Activated naive CD4-positive, alpha-beta T cell treated with anti-CD3 and anti-CD28 coated beads for 36 hours (primary cell): ENCODE results near the gene KATNAL1. TPM values are rescaled to one million over a fixed set of nuclear protein-coding genes. Genes with fewer than 3 reads are reported as not detected.
A peak's percentile ranks its signal among the peaks of the same experiment; 100 is the strongest.

Source experiments
- CTCF ChIA-PET: fragments of 350-600 bp; sonication (Branson Sonifier 250); formaldehyde crosslinking; loops from one replicate; lab custom pipeline; 2021; ENCODE audit warnings: antibody characterized with exemption; lab: Charles Lee
- DNase-seq: peaks from one replicate; pipeline ENCODE4 v3.0.0-alpha.2; 2020
- H3K27ac Mint-ChIP-seq: one replicate; pipeline ENCODE4 v1.8.0; 2021; ENCODE audit warnings: mild to moderate bottlenecking, mixed read lengths
- H3K27me3 Mint-ChIP-seq: one replicate; pipeline ENCODE4 v1.8.0; 2021; ENCODE audit warnings: low read depth, mixed read lengths
- H3K36me3 Mint-ChIP-seq: one replicate; pipeline ENCODE4 v1.8.0; 2021; ENCODE audit warnings: low read depth, mixed read lengths
- H3K4me1 Mint-ChIP-seq: one replicate; pipeline ENCODE4 v1.8.0; 2021; ENCODE audit warnings: low read depth, mixed read lengths
- H3K4me3 Mint-ChIP-seq: one replicate; pipeline ENCODE4 v1.8.0; 2021; ENCODE audit warnings: mild to moderate bottlenecking, moderate library complexity, mixed read lengths
- H3K9me3 Mint-ChIP-seq: one replicate; pipeline ENCODE4 v1.8.0; 2021; ENCODE audit warnings: mixed read lengths
- intact Hi-C: fragments of 100-400 bp; cut with micrococcal nuclease; formaldehyde crosslinking; loops from one replicate; pipeline ENCODE4 v1.15.1; 2023
- total RNA-seq, 2 experiments: library from RNA; stranded (reverse); gene quantifications; one replicate each; pipeline ENCODE4 v1.2.3, GENCODE V29; 2021

The KATNAL1 gene
- total RNA-seq, 2 experiments from 2014 or later, result 8.0 to 8.3 TPM

GRCh38 chr13:30341815-30342570 lies 34.6 kb upstream of the KATNAL1 start:
- Mint-ChIP-seq H3K9me3 (no peaks in the 10 kb centered on the region), H3K4me1 (peaks cover 25% of the 10 kb centered on the region), H3K27ac (no peak overlapping the region), H3K27me3 (peaks cover 2% of the 10 kb centered on the region), H3K36me3 (no peaks in the 10 kb centered on the region), H3K4me3 (no peak overlapping the region)
- intact Hi-C loops, result no loop called here
- no peak for DNase-seq
- CTCF ChIA-PET, result interaction anchor here (0.6 to 1.7 kb wide), 4 partner anchors 9 to 209 kb away, joined by 3 to 7 read pairs (median 4); no protein-coding TSS in a partner anchor

- intact Hi-C loops, result no loop called here
- H3K9me3 Mint-ChIP-seq, result no peaks in the 10 kb centered on the region
- CTCF ChIA-PET, result interaction anchor here (0.7 to 1.5 kb wide), 4 partner anchors 12 to 209 kb away, joined by 3 to 7 read pairs (median 4); no protein-coding TSS in a partner anchor
- H3K36me3 Mint-ChIP-seq, result no peaks in the 10 kb centered on the region
- H3K27ac Mint-ChIP-seq, result no peak overlapping the region
- no peak overlapping the region for H3K4me3 Mint-ChIP-seq
- no peak for DNase-seq
- H3K27me3 Mint-ChIP-seq, result peaks cover 2% of the 10 kb centered on the region
- peaks cover 16% of the 10 kb centered on the region for H3K4me1 Mint-ChIP-seq
Measured at GRCh38 chr13:30340331-30341250, 33.2 kb upstream of the KATNAL1 start.

GRCh38 chr13:30339738-30340330 lies 32.5 kb upstream of the KATNAL1 start:
- H3K27ac Mint-ChIP-seq, result no peak overlapping the region
- no peaks in the 10 kb centered on the region for H3K36me3 Mint-ChIP-seq
- H3K9me3 Mint-ChIP-seq, result no peaks in the 10 kb centered on the region
- H3K4me1 Mint-ChIP-seq, result peaks cover 9% of the 10 kb centered on the region
- DNase-seq, result no peak
- intact Hi-C loops, result no loop called here
- CTCF ChIA-PET, result interaction anchor here (1.3 to 1.5 kb wide), 2 partner anchors 13 to 208 kb away, joined by 4 read pairs; no protein-coding TSS in a partner anchor
- peaks cover 2% of the 10 kb centered on the region for H3K27me3 Mint-ChIP-seq
- H3K4me3 Mint-ChIP-seq, result no peak overlapping the region

- no peaks in the 10 kb centered on the region for H3K36me3 Mint-ChIP-seq
- intact Hi-C loops, result no loop called here
- DNase-seq, result no peak
- CTCF ChIA-PET, result interaction anchor here (0.7 kb wide), 1 partner anchor 218 kb away, joined by 3 read pairs; no protein-coding TSS in a partner anchor
- H3K9me3 Mint-ChIP-seq, result no peaks in the 10 kb centered on the region
- peaks cover 8% of the 10 kb centered on the region for H3K4me1 Mint-ChIP-seq
- H3K27ac Mint-ChIP-seq, result no peak overlapping the region
- H3K4me3 Mint-ChIP-seq, result no peak overlapping the region
- peaks cover 2% of the 10 kb centered on the region for H3K27me3 Mint-ChIP-seq
Measured at GRCh38 chr13:30338952-30339351, 31.6 kb upstream of the KATNAL1 start.

- no peaks in the 10 kb centered on the region for H3K9me3 Mint-ChIP-seq
- intact Hi-C loops, result no loop called here
- peaks cover 6% of the 10 kb centered on the region for H3K4me1 Mint-ChIP-seq
- no peaks in the 10 kb centered on the region for H3K36me3 Mint-ChIP-seq
- CTCF ChIA-PET, result interaction anchor here (0.7 kb wide), 1 partner anchor 219 kb away, joined by 3 read pairs; no protein-coding TSS in a partner anchor
- no peak overlapping the region for H3K4me3 Mint-ChIP-seq
- no peak for DNase-seq
- H3K27me3 Mint-ChIP-seq, result no peaks in the 10 kb centered on the region
- no peak overlapping the region for H3K27ac Mint-ChIP-seq
Measured at GRCh38 chr13:30338331-30338851, 31.0 kb upstream of the KATNAL1 start.

GRCh38 chr13:30337061-30337610 lies 29.8 kb upstream of the KATNAL1 start:
- no peaks in the 10 kb centered on the region for H3K27me3 Mint-ChIP-seq
- H3K27ac Mint-ChIP-seq, result no peak overlapping the region
- CTCF ChIA-PET, result interaction anchor here (0.6 to 2.7 kb wide), 4 partner anchors 8 to 204 kb away, joined by 3 to 31 read pairs (median 3); no protein-coding TSS in a partner anchor
- H3K4me1 Mint-ChIP-seq, result peaks cover 4% of the 10 kb centered on the region
- no peak overlapping the region for H3K4me3 Mint-ChIP-seq
- no peak for DNase-seq
- intact Hi-C loops, result no loop called here
- no peaks in the 10 kb centered on the region for H3K9me3 Mint-ChIP-seq
- H3K36me3 Mint-ChIP-seq, result no peaks in the 10 kb centered on the region

GRCh38 chr13:30334663-30335386 lies 27.5 kb upstream of the KATNAL1 start:
- intact Hi-C loops, result loop anchor here (1.0 kb wide), 2 partner anchors 203 to 468 kb away; no protein-coding TSS in a partner anchor
- CTCF ChIA-PET, result interaction anchor here (0.8 to 2.7 kb wide), 5 partner anchors 16 to 217 kb away, joined by 3 to 31 read pairs (median 5); no protein-coding TSS in a partner anchor
- Mint-ChIP-seq H3K36me3 (no peaks in the 10 kb centered on the region), H3K27ac (no peak overlapping the region), H3K27me3 (no peaks in the 10 kb centered on the region), H3K4me1 (peaks cover 4% of the 10 kb centered on the region), H3K9me3 (no peaks in the 10 kb centered on the region), H3K4me3 (no peak overlapping the region)
- peak; percentile 21 for DNase-seq

- no peaks in the 10 kb centered on the region for H3K36me3 Mint-ChIP-seq
- CTCF ChIA-PET, result interaction anchor here (0.5 to 2.2 kb wide), 4 partner anchors 15 to 202 kb away, joined by 3 to 13 read pairs (median 5); no protein-coding TSS in a partner anchor
- no peak overlapping the region for H3K4me3 Mint-ChIP-seq
- intact Hi-C loops, result no loop called here
- peaks cover 4% of the 10 kb centered on the region for H3K4me1 Mint-ChIP-seq
- no peaks in the 10 kb centered on the region for H3K9me3 Mint-ChIP-seq
- no peak overlapping the region for H3K27ac Mint-ChIP-seq
- H3K27me3 Mint-ChIP-seq, result no peaks in the 10 kb centered on the region
- DNase-seq, result no peak
Measured at GRCh38 chr13:30333616-30334015, 26.3 kb upstream of the KATNAL1 start.

- no peak for DNase-seq
- Mint-ChIP-seq H3K9me3 (no peaks in the 10 kb centered on the region), H3K4me1 (peaks cover 4% of the 10 kb centered on the region), H3K4me3 (no peak overlapping the region), H3K36me3 (no peaks in the 10 kb centered on the region), H3K27me3 (no peaks in the 10 kb centered on the region), H3K27ac (no peak overlapping the region)
- intact Hi-C loops, result no loop called here
- CTCF ChIA-PET, result interaction anchor here (0.6 to 2.2 kb wide), 3 partner anchors 12 to 201 kb away, joined by 3 to 13 read pairs (median 3); no protein-coding TSS in a partner anchor
Measured at GRCh38 chr13:30332456-30333143, 25.2 kb upstream of the KATNAL1 start.

GRCh38 chr13:30331331-30331771 lies 24.0 kb upstream of the KATNAL1 start:
- H3K9me3 Mint-ChIP-seq, result no peaks in the 10 kb centered on the region
- no peak for DNase-seq
- CTCF ChIA-PET, result no interaction called here
- H3K4me3 Mint-ChIP-seq, result no peak overlapping the region
- H3K27ac Mint-ChIP-seq, result no peak overlapping the region
- H3K27me3 Mint-ChIP-seq, result no peaks in the 10 kb centered on the region
- H3K36me3 Mint-ChIP-seq, result no peaks in the 10 kb centered on the region
- intact Hi-C loops, result no loop called here
- peaks cover under 1% of the 10 kb centered on the region for H3K4me1 Mint-ChIP-seq
